Cardiac muscle cell (in vitro differentiated cells and primary cell): Measurements from ENCODE around the gene CASP14. TPM values are rescaled to one million over a fixed set of nuclear protein-coding genes. Genes with fewer than 3 reads are reported as not detected.

Source experiments
- DNase-seq, 2 donors: peaks; one replicate each; pipeline versions ENCODE4 v3.0.0 to v3.0.0-alpha.2; 2010 to 2017; ENCODE audit warnings: low read depth in 1 of 2, low spot score in 1 of 2
- H3K27ac ChIP-seq: fragments of 200-600 bp; sonication (generic); 2 replicates; pipeline ENCODE4 v1.5.1; 2016
- H3K27me3 ChIP-seq: fragments of 200-600 bp; sonication (generic); 2 replicates; pipeline ENCODE4 v1.6.0; 2016; ENCODE audit warnings: control low read depth
- H3K36me3 ChIP-seq: fragments of 200-600 bp; sonication (generic); 2 replicates; pipeline ENCODE4 v1.5.1; 2016; ENCODE audit warnings: control low read depth
- H3K4me1 ChIP-seq: fragments of 200-600 bp; sonication (generic); 2 replicates; pipeline ENCODE4 v1.8.1; 2017; ENCODE audit warnings: low read depth, mild to moderate bottlenecking, mixed run types
- H3K4me3 ChIP-seq: fragments of 200-600 bp; sonication (generic); 2 replicates; pipeline ENCODE4 v1.5.1; 2016; ENCODE audit warnings: mild to moderate bottlenecking
- H3K9me3 ChIP-seq: fragments of 200-600 bp; sonication (generic); 2 replicates; pipeline ENCODE4 v1.5.1; 2017; ENCODE audit warnings: low read depth, mild to moderate bottlenecking, control low read depth
- CTCF ChIP-seq: IDR thresholded peaks from 2 replicates; pipeline ENCODE4 v1.5.1; 2012; ENCODE audit warnings: low read depth, mild to moderate bottlenecking, low read length
- polyA plus RNA-seq: library from polyadenylated mRNA; unstranded; fragments of >200 nt; fragmentation: Nextera tagmentation; extraction: Ambion mirVana; gene quantifications from 2 replicates; pipeline ENCODE4 v1.2.1, GENCODE V29; 2016
- total RNA-seq: library from RNA; depleted of rRNA; stranded (reverse); fragments of >200 nt; gene quantifications from 2 replicates; pipeline ENCODE4 v1.2.3, GENCODE V29; 2016

CASP14 gene
- total and polyA plus RNA-seq, 2 experiments from 2014 or later, result not detected

GRCh38 chr19:15104003-15104402, 54.7 kb downstream of the CASP14 start:
- no peak for DNase-seq
- Histone ChIP-seq H3K27ac (no peak overlapping the region), H3K36me3 (no peaks in the 10 kb centered on the region), H3K4me1 (peaks cover 6% of the 10 kb centered on the region), H3K9me3 (no peaks in the 10 kb centered on the region), H3K4me3 (no peak overlapping the region), H3K27me3 (no peaks in the 10 kb centered on the region)
- no peak for TF ChIP-seq CTCF

GRCh38 chr19:15104411-15104810, 55.1 kb downstream of the CASP14 start:
- Histone ChIP-seq H3K9me3 (no peaks in the 10 kb centered on the region), H3K4me1 (peaks cover 6% of the 10 kb centered on the region), H3K4me3 (no peak overlapping the region), H3K27ac (no peak overlapping the region), H3K36me3 (no peaks in the 10 kb centered on the region), H3K27me3 (no peaks in the 10 kb centered on the region)
- no peak for DNase-seq
- no peak for TF ChIP-seq CTCF

GRCh38 chr19:15105044-15105443, 55.8 kb downstream of the CASP14 start:
- H3K4me1 ChIP-seq, result peaks cover 6% of the 10 kb centered on the region
- no peak for TF ChIP-seq CTCF
- no peaks in the 10 kb centered on the region for H3K27me3 ChIP-seq
- no peaks in the 10 kb centered on the region for H3K36me3 ChIP-seq
- no peak for DNase-seq
- H3K27ac ChIP-seq, result no peak overlapping the region
- no peaks in the 10 kb centered on the region for H3K9me3 ChIP-seq
- H3K4me3 ChIP-seq, result no peak overlapping the region

GRCh38 chr19:15107061-15108010, 58.1 kb downstream of the CASP14 start, which contains the start of gene SYDE1:
SYDE1 (plus strand) TSS chr19:15107401; CDS start chr19:15107434, 33 bp downstream.
- Histone ChIP-seq H3K27ac (peak within 1 kb of the TSS; percentile 92), H3K36me3 (peaks cover 15% of the 10 kb centered on the region), H3K4me3 (peak within 1 kb of the TSS; percentile 97), H3K9me3 (no peaks in the 10 kb centered on the region), H3K27me3 (no peaks in the 10 kb centered on the region), H3K4me1 (peaks cover 6% of the 10 kb centered on the region)
- TF ChIP-seq CTCF, result no peak
- DNase-seq, result peak; percentile 73 to 80

Other genes with a start within 250 kb of the CASP14 start
- not detected in 2 replicates for gene OR7A5, start 214.3 kb upstream of the CASP14 start, total RNA-seq
- not detected in 2 replicates for gene OR7A5, start 214.3 kb upstream of the CASP14 start, polyA plus RNA-seq
- gene OR7C1, start 214.3 kb upstream of the CASP14 start, total RNA-seq, result not detected in 2 replicates
- not detected in 2 replicates for gene OR7C1, start 214.3 kb upstream of the CASP14 start, polyA plus RNA-seq
- gene OR7A10, start 200.6 kb upstream of the CASP14 start, total RNA-seq, result not detected in 2 replicates
- gene OR7A10, start 200.6 kb upstream of the CASP14 start, polyA plus RNA-seq, result not detected in 2 replicates
- not detected in 2 replicates for gene OR7A17, start 163.3 kb upstream of the CASP14 start, total RNA-seq
- gene OR7A17, start 163.3 kb upstream of the CASP14 start, polyA plus RNA-seq, result not detected in 2 replicates
- gene OR7C2, start 108.0 kb upstream of the CASP14 start, total RNA-seq, result not detected in 2 replicates
- not detected in 2 replicates for gene OR7C2, start 108.0 kb upstream of the CASP14 start, polyA plus RNA-seq
- gene SLC1A6, start 69.6 kb upstream of the CASP14 start, total RNA-seq, result 0.63 and 1.4 TPM in 2 replicates
- 0.86 and 1.3 TPM in 2 replicates for gene SLC1A6, start 69.6 kb upstream of the CASP14 start, polyA plus RNA-seq
- not detected in 2 replicates for gene OR1I1, start 32.7 kb downstream of the CASP14 start, total RNA-seq
- not detected in 2 replicates for gene OR1I1, start 32.7 kb downstream of the CASP14 start, polyA plus RNA-seq
- 26.1 and 48.3 TPM in 2 replicates for gene SYDE1, start 57.9 kb downstream of the CASP14 start, total RNA-seq
- 13.2 and 14.5 TPM in 2 replicates for gene SYDE1, start 57.9 kb downstream of the CASP14 start, polyA plus RNA-seq
- 27.2 and 40.4 TPM in 2 replicates for gene NOTCH3, start 151.5 kb downstream of the CASP14 start, total RNA-seq
- 19.9 and 28.5 TPM in 2 replicates for gene NOTCH3, start 151.5 kb downstream of the CASP14 start, polyA plus RNA-seq
- gene EPHX3, start 183.0 kb downstream of the CASP14 start, total RNA-seq, result 0.70 and 1.9 TPM in 2 replicates
- 4.0 and 4.6 TPM in 2 replicates for gene EPHX3, start 183.0 kb downstream of the CASP14 start, polyA plus RNA-seq